ENCODE measurements around the gene MIF.
"Not testable (repeated sequence)": the region's sequence is repeated elsewhere in the genome, so short reads cannot be mapped to it uniquely, and the experiment has no call there.

Gene MIF

GRCh38 chr22:23898006-23898974 lies 4.1 kb downstream of the MIF start:
- TF ChIP-seq CTCF (IDR thresholded peaks at IDR 0.05; ENCODE audit: low read depth, low read length): no peak
- H3K4me3 ChIP-seq (ENCODE audit: low read depth, low read length): no peak overlapping the region

- TF ChIP-seq CTCF (IDR thresholded peaks at IDR 0.05; ENCODE audit: low read depth, low read length): no peak
These were observed 5.0 kb downstream of the MIF start for GRCh38 chr22:23899042-23899745.

GRCh38 chr22:23900227-23900626 lies 6.0 kb downstream of the MIF start:
- not testable (repeated sequence) for H3K4me3 ChIP-seq (ENCODE audit: low read depth, low read length)

More at GRCh38 chr22:23899042-23899745, 5.0 kb downstream of the MIF start:
- H3K4me3 ChIP-seq (ENCODE audit: low read depth, low read length): no peak overlapping the region

GRCh38 chr22:23901600-23901999 lies 7.4 kb downstream of the MIF start:
- no peak for TF ChIP-seq CTCF (IDR thresholded peaks at IDR 0.05; ENCODE audit: low read depth, low read length)
- H3K4me3 ChIP-seq (ENCODE audit: low read depth, low read length): no peak overlapping the region

GRCh38 chr22:23903328-23903971 lies 9.3 kb downstream of the MIF start:
- H3K4me3 ChIP-seq (ENCODE audit: low read depth, low read length): no peak overlapping the region
- no peak for TF ChIP-seq CTCF (IDR thresholded peaks at IDR 0.05; ENCODE audit: low read depth, low read length)

- TF ChIP-seq CTCF (IDR thresholded peaks at IDR 0.05; ENCODE audit: low read depth, low read length): no peak
These were observed 10.5 kb downstream of the MIF start for GRCh38 chr22:23904573-23905254.

GRCh38 chr22:23906641-23907040 lies 12.5 kb downstream of the MIF start:
- H3K4me3 ChIP-seq (ENCODE audit: low read depth, low read length): no peak overlapping the region
- TF ChIP-seq CTCF (IDR thresholded peaks at IDR 0.05; ENCODE audit: low read depth, low read length): no peak

More at GRCh38 chr22:23904573-23905254, 10.5 kb downstream of the MIF start:
- no peak overlapping the region for H3K4me3 ChIP-seq (ENCODE audit: low read depth, low read length)

GRCh38 chr22:23907423-23907822 lies 13.2 kb downstream of the MIF start:
- H3K4me3 ChIP-seq (ENCODE audit: low read depth, low read length): not testable (repeated sequence)
